ENCODE measurements around the gene LARGE1. TPM values are rescaled to one million over a fixed set of nuclear protein-coding genes. Genes with fewer than 3 reads are reported as not detected.

LARGE1 gene
- total RNA-seq, 1 experiment from 2014 or later: 1.3 TPM

DNA sequence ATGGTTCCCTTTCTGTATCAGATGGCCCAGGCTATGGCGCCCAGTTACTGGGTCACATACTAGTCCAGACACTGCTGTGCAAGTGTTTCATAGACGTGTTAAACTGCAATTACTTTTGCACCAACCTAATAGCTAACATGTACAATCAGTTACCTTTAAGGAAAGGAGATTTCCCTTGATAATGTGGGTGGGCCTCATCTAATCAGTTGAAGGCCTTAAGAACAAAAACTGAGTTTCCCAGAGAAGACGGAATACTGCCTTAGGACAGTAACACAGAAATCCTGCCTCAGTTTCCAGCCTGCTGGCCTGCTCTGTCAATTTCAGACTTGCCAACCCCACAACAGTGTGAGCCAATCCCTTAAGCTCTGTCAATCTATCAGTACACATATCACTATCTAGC is 632.2 kb downstream of the LARGE1 start:
- intact Hi-C loops (cut with micrococcal nuclease): no loop called here
- H3K36me3 ChIP-seq (ENCODE audit: low read depth, low read length): no peaks in the 10 kb centered on the region
- no peak overlapping the region for H3K27ac ChIP-seq (ENCODE audit: low read length)
- no TSS peak for BruUV-seq (replicated peaks)
- H3K9me3 ChIP-seq (ENCODE audit: low read length): no peaks in the 10 kb centered on the region
- POLR2A ChIA-PET (ENCODE audit: unreplicated experiment): no interaction called here
- TF ChIP-seq, protein P1, sequence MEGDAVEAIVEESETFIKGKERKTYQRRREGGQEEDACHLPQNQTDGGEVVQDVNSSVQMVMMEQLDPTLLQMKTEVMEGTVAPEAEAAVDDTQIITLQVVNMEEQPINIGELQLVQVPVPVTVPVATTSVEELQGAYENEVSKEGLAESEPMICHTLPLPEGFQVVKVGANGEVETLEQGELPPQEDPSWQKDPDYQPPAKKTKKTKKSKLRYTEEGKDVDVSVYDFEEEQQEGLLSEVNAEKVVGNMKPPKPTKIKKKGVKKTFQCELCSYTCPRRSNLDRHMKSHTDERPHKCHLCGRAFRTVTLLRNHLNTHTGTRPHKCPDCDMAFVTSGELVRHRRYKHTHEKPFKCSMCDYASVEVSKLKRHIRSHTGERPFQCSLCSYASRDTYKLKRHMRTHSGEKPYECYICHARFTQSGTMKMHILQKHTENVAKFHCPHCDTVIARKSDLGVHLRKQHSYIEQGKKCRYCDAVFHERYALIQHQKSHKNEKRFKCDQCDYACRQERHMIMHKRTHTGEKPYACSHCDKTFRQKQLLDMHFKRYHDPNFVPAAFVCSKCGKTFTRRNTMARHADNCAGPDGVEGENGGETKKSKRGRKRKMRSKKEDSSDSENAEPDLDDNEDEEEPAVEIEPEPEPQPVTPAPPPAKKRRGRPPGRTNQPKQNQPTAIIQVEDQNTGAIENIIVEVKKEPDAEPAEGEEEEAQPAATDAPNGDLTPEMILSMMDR (conservative IDR thresholded peaks at IDR 0.05; ENCODE audit: low read depth, low read length): no peak
- no peak for TF ChIP-seq EZH2 (IDR thresholded peaks at IDR 0.05; ENCODE audit: low read length, unreplicated experiment)
- TF ChIP-seq EZH2phosphoT487 (IDR thresholded peaks at IDR 0.05; ENCODE audit: borderline replicate concordance, low read length): no peak
- no peaks in the 10 kb centered on the region for H3K79me2 ChIP-seq (ENCODE audit: low read length)
- no peak for ATAC-seq
- H2AFZ ChIP-seq (ENCODE audit: low read length): no peak overlapping the region
- no peaks in the 10 kb centered on the region for H3F3A ChIP-seq (ENCODE audit: low read length, unreplicated experiment)
- no peaks in the 10 kb centered on the region for H3K9me2 ChIP-seq (replicated peaks; ENCODE audit: low read length)
- no peak for DNase-seq
- H3K4me3 ChIP-seq (ENCODE audit: low read length): no peak overlapping the region
- H3K27me3 ChIP-seq (ENCODE audit: low read length): no peaks in the 10 kb centered on the region
- no peak overlapping the region for H3K4me2 ChIP-seq (ENCODE audit: low read length)
- no peaks in the 10 kb centered on the region for H3K4me1 ChIP-seq (ENCODE audit: insufficient read depth, low read length)
- no peaks in the 10 kb centered on the region for H4K20me1 ChIP-seq (ENCODE audit: low read length)
- H3K9ac ChIP-seq (ENCODE audit: low read length): no peak overlapping the region
- CTCF ChIA-PET: interaction anchor here (0.6 kb wide), 1 partner anchor 688 kb away, joined by 3 read pairs; no protein-coding TSS in a partner anchor

DNA sequence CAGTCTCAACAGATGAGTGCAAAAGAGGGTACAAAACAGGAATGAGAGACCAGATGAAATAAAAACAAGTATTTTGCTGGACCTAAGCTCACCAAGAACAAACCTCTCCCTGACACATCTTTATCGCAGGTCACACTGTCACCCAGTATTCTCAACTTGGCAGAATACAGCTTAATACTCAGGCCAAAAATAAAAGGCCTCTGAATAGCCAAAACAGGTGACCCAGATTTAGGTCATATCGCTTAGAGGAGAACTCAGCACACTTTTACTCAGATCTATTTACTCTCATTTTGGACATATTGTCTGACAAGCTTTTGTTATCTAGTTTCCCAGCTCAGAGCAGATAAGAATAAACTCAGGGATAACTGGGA is 645.2 kb downstream of the LARGE1 start:
- Histone ChIP-seq H3K27me3 (ENCODE audit: low read length) (no peaks in the 10 kb centered on the region), H4K20me1 (ENCODE audit: low read length) (no peaks in the 10 kb centered on the region), H3K9me3 (ENCODE audit: low read length) (no peaks in the 10 kb centered on the region), H3K79me2 (ENCODE audit: low read length) (no peaks in the 10 kb centered on the region), H3K9ac (ENCODE audit: low read length) (no peak overlapping the region), H3F3A (ENCODE audit: low read length, unreplicated experiment) (no peaks in the 10 kb centered on the region), H3K36me3 (ENCODE audit: low read depth, low read length) (no peaks in the 10 kb centered on the region), H2AFZ (ENCODE audit: low read length) (no peak overlapping the region), H3K4me2 (ENCODE audit: low read length) (no peak overlapping the region), H3K27ac (ENCODE audit: low read length) (no peak overlapping the region), H3K4me1 (ENCODE audit: insufficient read depth, low read length) (no peaks in the 10 kb centered on the region), H3K4me3 (ENCODE audit: low read length) (no peak overlapping the region), H3K9me2 (replicated peaks; ENCODE audit: low read length) (no peaks in the 10 kb centered on the region)
- ATAC-seq (no peak), DNase-seq (no peak)
- BruUV-seq (replicated peaks): no TSS peak
- ChIA-PET CTCF (no interaction called here), POLR2A (ENCODE audit: unreplicated experiment) (no interaction called here)
- intact Hi-C loops (cut with micrococcal nuclease): no loop called here
- TF ChIP-seq, protein P1 (conservative IDR thresholded peaks at IDR 0.05; ENCODE audit: low read depth, low read length): no peak
- TF ChIP-seq EZH2 (IDR thresholded peaks at IDR 0.05; ENCODE audit: low read length, unreplicated experiment) (no peak), EZH2phosphoT487 (IDR thresholded peaks at IDR 0.05; ENCODE audit: borderline replicate concordance, low read length) (no peak)

DNA sequence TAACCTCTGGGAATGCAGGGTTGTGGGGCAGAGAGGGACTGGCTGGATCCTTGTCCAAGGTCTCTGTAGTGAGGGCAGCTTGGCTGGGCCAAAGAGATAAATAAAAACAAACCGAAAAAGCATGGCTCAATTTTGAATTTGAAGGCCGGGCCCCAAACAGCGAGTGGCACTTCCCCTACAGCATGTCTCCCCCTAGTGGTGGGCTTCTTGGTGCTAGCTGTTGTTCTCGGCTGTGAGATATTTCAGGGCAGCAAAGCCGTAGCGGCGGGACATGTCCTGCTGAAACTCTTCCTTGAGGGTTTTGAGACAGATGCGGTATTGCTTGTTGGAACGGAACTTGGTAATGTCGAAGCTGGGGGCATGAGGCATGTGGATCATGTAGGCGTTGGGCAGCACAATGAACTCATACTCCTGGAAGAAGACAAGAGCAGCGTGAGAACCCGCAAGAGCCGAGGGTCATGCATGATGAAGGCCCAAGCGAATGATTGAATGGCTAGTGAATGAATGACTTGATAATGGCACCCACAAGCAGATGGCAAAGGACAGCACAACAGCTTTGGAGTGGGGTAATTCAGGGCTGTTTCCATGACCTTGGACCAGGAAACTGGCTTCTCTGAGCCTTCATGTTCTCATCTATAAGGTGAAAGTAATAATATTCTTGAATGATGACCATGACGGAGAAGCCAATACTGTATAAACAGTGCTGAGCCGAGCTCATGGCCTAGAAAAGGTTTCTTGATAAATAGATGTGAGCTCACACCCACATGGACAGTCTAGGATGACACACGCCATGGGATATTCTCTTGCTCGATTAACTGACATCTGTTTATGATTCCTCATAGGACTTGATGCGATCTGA is 645.8 kb downstream of the LARGE1 start:
- TF ChIP-seq, protein P1 (conservative IDR thresholded peaks at IDR 0.05; ENCODE audit: low read depth, low read length): peak; percentile 36; the same call in 1 of the 2 replicates
- TF ChIP-seq EZH2 (IDR thresholded peaks at IDR 0.05; ENCODE audit: low read length, unreplicated experiment): no peak
- Histone ChIP-seq H3K9me2 (replicated peaks; ENCODE audit: low read length) (no peaks in the 10 kb centered on the region), H3F3A (ENCODE audit: low read length, unreplicated experiment) (no peaks in the 10 kb centered on the region), H2AFZ (ENCODE audit: low read length) (no peak overlapping the region), H3K79me2 (ENCODE audit: low read length) (no peaks in the 10 kb centered on the region), H3K4me3 (ENCODE audit: low read length) (no peak overlapping the region), H4K20me1 (ENCODE audit: low read length) (no peaks in the 10 kb centered on the region), H3K27me3 (ENCODE audit: low read length) (no peaks in the 10 kb centered on the region), H3K4me2 (ENCODE audit: low read length) (no peak overlapping the region), H3K4me1 (ENCODE audit: insufficient read depth, low read length) (no peaks in the 10 kb centered on the region), H3K9ac (ENCODE audit: low read length) (no peak overlapping the region), H3K9me3 (ENCODE audit: low read length) (no peaks in the 10 kb centered on the region), H3K27ac (ENCODE audit: low read length) (no peak overlapping the region), H3K36me3 (ENCODE audit: low read depth, low read length) (no peaks in the 10 kb centered on the region)
- ChIA-PET POLR2A (ENCODE audit: unreplicated experiment) (no interaction called here), CTCF (no interaction called here)
- DNase-seq (no peak), ATAC-seq (no peak)
- intact Hi-C loops (cut with micrococcal nuclease): no loop called here
- no TSS peak for BruUV-seq (replicated peaks)
